Measurements from ENCODE around the gene TMEM259.

TMEM259 gene

DNA sequence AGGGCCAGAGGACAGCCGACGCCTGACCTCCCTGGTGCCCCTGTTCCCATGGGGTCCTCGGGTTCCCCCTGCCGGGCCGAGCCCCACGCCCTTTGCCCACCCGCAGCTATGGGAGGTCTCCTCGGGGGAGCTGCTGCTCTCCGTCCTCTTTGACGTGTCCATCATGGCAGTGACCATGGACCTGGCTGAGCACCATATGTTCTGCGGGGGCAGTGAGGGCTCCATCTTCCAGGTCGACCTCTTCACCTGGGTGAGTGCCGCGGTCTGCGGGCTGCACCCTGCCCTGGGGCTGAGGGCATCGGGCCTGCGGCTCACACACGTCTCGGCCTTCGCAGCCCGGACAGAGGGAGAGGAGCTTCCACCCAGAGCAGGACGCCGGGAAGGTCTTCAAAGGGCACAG, 30.2 kb downstream of the TMEM259 start:
- Histone ChIP-seq H3K9me3 (ENCODE audit: low read length) (no peaks in the 10 kb centered on the region), H2AFZ (ENCODE audit: low read length) (no peak overlapping the region), H3K4me1 (ENCODE audit: insufficient read depth, low read length, severe bottlenecking) (no peaks in the 10 kb centered on the region), H3K27ac (ENCODE audit: low read depth, low read length, poor library complexity, severe bottlenecking) (no peak overlapping the region), H3K4me2 (ENCODE audit: low read length) (no peak overlapping the region), H3K4me3 (ENCODE audit: low read depth, low read length, poor library complexity, severe bottlenecking) (no peak overlapping the region), H4K20me1 (ENCODE audit: insufficient read depth, low read length) (no peaks in the 10 kb centered on the region), H3F3A (ENCODE audit: insufficient read depth, low read length) (no peaks in the 10 kb centered on the region), H3K27me3 (ENCODE audit: insufficient read depth, low read length) (no peaks in the 10 kb centered on the region), H3K9me2 (ENCODE audit: low read depth, low read length) (no peaks in the 10 kb centered on the region), H3K79me2 (ENCODE audit: insufficient read depth, low read length) (no peaks in the 10 kb centered on the region), H3K36me3 (ENCODE audit: insufficient read depth, low read length) (peaks cover 43% of the 10 kb centered on the region), H3K9ac (ENCODE audit: low read length) (no peak overlapping the region)
- TF ChIP-seq CTCF (IDR thresholded peaks at IDR 0.05; ENCODE audit: low read length) (no peak), EZH2 (IDR thresholded peaks at IDR 0.05; ENCODE audit: borderline replicate concordance, low read length) (no peak)

- no peak overlapping the region for H2AFZ ChIP-seq (ENCODE audit: low read length)
- H3K4me1 ChIP-seq (ENCODE audit: insufficient read depth, low read length, severe bottlenecking) = peaks cover under 1% of the 10 kb centered on the region
- no peak overlapping the region for H3K9ac ChIP-seq (ENCODE audit: low read length)
- H3K27ac ChIP-seq (ENCODE audit: low read depth, low read length, poor library complexity, severe bottlenecking) = no peak overlapping the region
- no peak for TF ChIP-seq CTCF (IDR thresholded peaks at IDR 0.05; ENCODE audit: low read length)
- no peak for TF ChIP-seq EZH2 (IDR thresholded peaks at IDR 0.05; ENCODE audit: borderline replicate concordance, low read length)
- peaks cover 44% of the 10 kb centered on the region for H3K36me3 ChIP-seq (ENCODE audit: insufficient read depth, low read length)
- H3F3A ChIP-seq (ENCODE audit: insufficient read depth, low read length) = no peaks in the 10 kb centered on the region
- H3K4me2 ChIP-seq (ENCODE audit: low read length) = no peak overlapping the region
- H3K9me2 ChIP-seq (ENCODE audit: low read depth, low read length) = no peaks in the 10 kb centered on the region
- no peaks in the 10 kb centered on the region for H3K79me2 ChIP-seq (ENCODE audit: insufficient read depth, low read length)
- H4K20me1 ChIP-seq (ENCODE audit: insufficient read depth, low read length) = no peaks in the 10 kb centered on the region
- H3K27me3 ChIP-seq (ENCODE audit: insufficient read depth, low read length) = no peaks in the 10 kb centered on the region
- H3K4me3 ChIP-seq (ENCODE audit: low read depth, low read length, poor library complexity, severe bottlenecking) = no peak overlapping the region
- H3K9me3 ChIP-seq (ENCODE audit: low read length) = no peaks in the 10 kb centered on the region
Observed at GRCh38 chr19:990119-990571, 30.8 kb downstream of the TMEM259 start.

DNA sequence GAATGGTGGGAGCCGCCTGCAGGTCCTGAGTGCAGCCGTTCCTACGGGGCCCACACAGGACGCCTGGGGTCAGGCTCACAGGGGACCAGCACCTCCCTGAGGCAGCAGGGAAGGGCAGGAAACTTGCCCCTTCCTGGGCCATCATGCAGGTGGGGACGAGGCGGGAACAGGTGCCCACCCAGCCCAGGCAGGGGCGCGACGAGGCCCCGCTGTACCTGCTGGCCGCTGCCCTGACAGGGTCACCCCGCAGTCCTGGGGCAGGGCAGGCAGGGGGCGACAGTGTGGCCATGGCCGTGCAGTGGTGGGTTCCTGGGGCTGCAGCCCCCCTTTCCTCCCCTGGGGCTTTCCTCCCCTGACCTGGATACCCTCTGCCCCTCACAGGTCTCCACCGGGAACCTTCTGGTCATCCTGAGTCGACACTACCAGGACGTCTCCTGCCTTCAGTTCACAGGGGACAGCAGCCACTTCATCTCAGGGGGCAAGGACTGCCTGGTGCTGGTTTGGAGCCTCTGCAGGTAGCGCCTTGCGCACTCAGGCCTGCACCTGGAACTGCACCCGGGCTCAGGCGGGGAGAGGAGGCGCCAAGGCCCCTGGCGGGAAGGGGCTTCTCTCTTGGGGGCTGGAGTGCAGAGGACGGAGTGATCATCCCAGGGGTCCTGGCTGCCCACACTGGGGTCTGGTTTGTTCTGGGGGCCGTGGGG, 31.4 kb downstream of the TMEM259 start:
- Histone ChIP-seq H4K20me1 (ENCODE audit: insufficient read depth, low read length) (no peaks in the 10 kb centered on the region), H3K79me2 (ENCODE audit: insufficient read depth, low read length) (no peaks in the 10 kb centered on the region), H3K9me2 (ENCODE audit: low read depth, low read length) (no peaks in the 10 kb centered on the region), H3K9ac (ENCODE audit: low read length) (no peak overlapping the region), H3K4me2 (ENCODE audit: low read length) (no peak overlapping the region), H3K36me3 (ENCODE audit: insufficient read depth, low read length) (peaks cover 40% of the 10 kb centered on the region), H3K4me3 (ENCODE audit: low read depth, low read length, poor library complexity, severe bottlenecking) (no peak overlapping the region), H3K4me1 (ENCODE audit: insufficient read depth, low read length, severe bottlenecking) (peaks cover 6% of the 10 kb centered on the region), H3K9me3 (ENCODE audit: low read length) (no peaks in the 10 kb centered on the region), H3K27ac (ENCODE audit: low read depth, low read length, poor library complexity, severe bottlenecking) (no peak overlapping the region), H2AFZ (ENCODE audit: low read length) (no peak overlapping the region), H3F3A (ENCODE audit: insufficient read depth, low read length) (no peaks in the 10 kb centered on the region), H3K27me3 (ENCODE audit: insufficient read depth, low read length) (no peaks in the 10 kb centered on the region)
- peak; percentile 20; the same call in 1 of the 2 replicates for TF ChIP-seq CTCF (IDR thresholded peaks at IDR 0.05; ENCODE audit: low read length)
- TF ChIP-seq EZH2 (IDR thresholded peaks at IDR 0.05; ENCODE audit: borderline replicate concordance, low read length) = no peak
